Sigmoid colon (tissue), 4 donors: ENCODE measurements around the gene CHPF.

Experiments
- POLR2A ChIP-seq, 2 donors: fragments of 450-650 bp; IDR thresholded peaks; one replicate each; pipeline ENCODE4 v1.6.1; 2016; ENCODE audit warnings: antibody characterized with exemption in 2 of 2, mild to moderate bottlenecking in 2 of 2, moderate library complexity in 2 of 2
- POLR2AphosphoS5 ChIP-seq, 4 donors: sonication (generic); formaldehyde crosslinking; IDR thresholded peaks; one replicate each; pipeline ENCODE4 v1.6.1; 2017; ENCODE audit warnings: antibody characterized with exemption in 4 of 4
- TF ChIP-seq, protein P1 (sequence below), 4 experiments: fragments of 450-650 bp in 3 of 4; fragments of 200-600 bp in 1 of 4; IDR thresholded peaks; one replicate each; pipeline ENCODE4 v1.5.1; 2016 to 2019; ENCODE audit warnings: antibody characterized with exemption in 4 of 4, mild to moderate bottlenecking in 3 of 4, moderate library complexity in 2 of 4

DNA sequence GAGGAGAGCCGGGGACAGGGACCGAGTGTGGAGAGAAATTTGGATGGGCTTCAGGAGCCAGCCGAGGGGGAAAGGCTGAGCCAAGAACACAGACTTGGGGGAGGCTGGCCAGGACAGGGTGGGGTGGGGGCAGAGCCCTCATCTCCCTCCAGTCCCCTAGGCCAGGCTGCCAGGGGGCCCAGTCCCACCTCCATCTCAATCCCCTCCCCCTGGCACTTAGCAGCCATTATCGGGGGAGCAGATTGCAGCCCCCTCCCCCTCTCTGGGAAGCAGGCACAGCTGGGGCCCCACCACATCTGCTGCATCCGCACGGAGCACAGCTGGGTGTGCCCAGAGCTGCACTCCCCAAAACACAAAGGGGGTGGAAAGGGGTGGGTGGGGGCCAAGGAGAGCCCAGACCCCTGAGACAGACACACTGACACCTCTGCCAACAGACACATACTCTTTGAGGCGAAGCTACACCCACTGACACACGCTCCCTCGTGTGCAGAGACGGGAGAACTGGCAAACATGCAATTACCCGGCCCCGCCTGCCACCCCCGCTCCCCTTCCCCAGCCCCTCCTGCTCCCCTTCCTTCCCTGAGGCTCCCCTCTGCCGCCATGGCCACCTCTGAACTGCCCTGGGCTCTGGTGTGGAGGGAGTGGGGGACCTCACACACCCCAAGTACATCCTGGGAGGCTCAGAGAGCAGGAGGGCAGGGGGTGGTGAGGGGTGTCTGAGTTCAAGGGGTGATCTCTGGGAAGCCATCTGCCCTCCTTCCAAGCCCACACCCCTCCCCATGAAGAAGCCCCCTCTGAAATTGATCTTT lies 34.4 kb downstream of the CHPF start:
- TF ChIP-seq, protein P1, sequence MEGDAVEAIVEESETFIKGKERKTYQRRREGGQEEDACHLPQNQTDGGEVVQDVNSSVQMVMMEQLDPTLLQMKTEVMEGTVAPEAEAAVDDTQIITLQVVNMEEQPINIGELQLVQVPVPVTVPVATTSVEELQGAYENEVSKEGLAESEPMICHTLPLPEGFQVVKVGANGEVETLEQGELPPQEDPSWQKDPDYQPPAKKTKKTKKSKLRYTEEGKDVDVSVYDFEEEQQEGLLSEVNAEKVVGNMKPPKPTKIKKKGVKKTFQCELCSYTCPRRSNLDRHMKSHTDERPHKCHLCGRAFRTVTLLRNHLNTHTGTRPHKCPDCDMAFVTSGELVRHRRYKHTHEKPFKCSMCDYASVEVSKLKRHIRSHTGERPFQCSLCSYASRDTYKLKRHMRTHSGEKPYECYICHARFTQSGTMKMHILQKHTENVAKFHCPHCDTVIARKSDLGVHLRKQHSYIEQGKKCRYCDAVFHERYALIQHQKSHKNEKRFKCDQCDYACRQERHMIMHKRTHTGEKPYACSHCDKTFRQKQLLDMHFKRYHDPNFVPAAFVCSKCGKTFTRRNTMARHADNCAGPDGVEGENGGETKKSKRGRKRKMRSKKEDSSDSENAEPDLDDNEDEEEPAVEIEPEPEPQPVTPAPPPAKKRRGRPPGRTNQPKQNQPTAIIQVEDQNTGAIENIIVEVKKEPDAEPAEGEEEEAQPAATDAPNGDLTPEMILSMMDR (IDR thresholded peaks at IDR 0.05) = no peak
- TF ChIP-seq POLR2AphosphoS5 (IDR thresholded peaks at IDR 0.05) = no peak
- no peak for TF ChIP-seq POLR2A (IDR thresholded peaks at IDR 0.05)
